Inflammatory macrophage treated with lipopolysaccharide for 4 hours (primary cell): ENCODE measurements around the gene CROCC2.

Experiments used
- DNase-seq: peaks from one replicate; pipeline ENCODE4 v3.0.0-alpha.2; 2020

The CROCC2 gene

DNA sequence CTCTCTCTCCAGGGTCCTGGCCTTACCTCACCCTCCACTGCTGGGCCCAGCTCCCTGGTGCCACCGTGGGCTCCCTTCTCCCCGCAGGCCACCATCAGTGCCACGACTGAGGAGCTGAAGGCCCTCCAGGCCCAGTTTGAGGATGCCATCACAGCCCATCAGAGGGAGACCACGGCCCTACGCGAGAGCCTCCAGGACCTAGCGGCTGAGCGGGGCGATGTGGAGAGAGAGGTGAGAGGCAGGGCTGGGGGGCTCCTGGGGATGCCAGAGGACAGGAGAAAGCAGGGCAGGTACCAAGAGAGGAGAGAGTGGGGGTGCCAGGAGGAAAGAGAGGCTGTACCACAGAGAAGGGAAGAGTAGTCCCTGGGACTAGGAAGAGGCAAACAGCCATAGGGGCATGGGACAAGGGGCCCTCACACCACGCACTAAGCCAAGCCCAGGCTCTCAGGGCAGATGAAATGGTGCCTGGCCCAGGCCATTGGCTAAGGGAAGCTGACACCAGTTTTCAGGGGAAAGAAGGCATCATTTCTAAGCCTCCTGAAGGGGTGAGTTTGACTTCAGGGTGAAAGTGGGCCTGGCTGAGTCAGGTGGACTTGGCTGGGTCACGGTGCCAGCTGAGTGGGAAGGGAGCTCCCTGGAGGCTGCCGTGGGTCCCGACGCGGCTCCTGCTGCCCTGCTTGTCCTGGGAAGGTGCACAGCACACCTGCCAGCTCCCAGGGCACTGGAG is 53.2 kb downstream of the CROCC2 start:
- DNase-seq: no peak

- no peak for DNase-seq
Measured at GRCh38 chr2:240959941-240960308, 53.8 kb downstream of the CROCC2 start.

GRCh38 chr2:240960309-240960970 is 54.3 kb downstream of the CROCC2 start:
- peak; percentile 4 for DNase-seq

DNA sequence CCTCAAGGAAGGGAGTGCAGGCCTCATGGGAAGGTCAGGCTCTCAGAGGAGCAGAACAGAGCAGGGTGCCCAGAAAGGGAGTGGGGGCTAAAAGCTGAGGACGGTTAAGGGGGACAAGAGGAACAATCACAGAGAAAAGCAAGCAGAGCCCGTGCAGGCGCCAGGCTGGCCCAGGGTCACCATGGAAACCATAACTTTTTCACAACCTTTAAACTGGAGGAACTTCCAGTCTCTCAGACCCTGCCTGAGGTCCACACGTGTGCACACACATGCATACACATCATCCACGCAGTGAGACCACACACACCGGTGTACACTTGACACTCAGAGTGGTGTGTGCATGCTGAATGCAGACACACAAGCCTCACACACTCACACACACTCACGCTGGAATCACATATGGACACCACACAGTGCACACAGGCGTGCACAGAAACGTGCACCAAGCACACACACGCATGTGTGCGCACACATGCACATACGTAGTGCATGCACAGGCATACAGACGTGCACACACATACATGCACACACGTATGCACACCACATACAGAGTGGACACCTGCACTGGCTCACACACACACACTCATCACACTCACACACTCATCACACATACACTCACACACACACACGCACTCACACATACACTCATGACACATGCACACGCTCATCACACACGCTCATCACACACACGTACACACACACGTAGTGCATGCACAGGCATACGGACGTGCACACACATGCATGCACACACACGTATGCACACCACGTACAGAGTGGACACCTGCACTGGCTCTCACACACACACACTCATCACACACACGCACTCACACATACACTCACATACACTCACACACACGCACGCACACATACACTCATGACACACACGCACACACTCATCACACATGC is 55.1 kb downstream of the CROCC2 start:
- DNase-seq: peak; percentile 35

DNA sequence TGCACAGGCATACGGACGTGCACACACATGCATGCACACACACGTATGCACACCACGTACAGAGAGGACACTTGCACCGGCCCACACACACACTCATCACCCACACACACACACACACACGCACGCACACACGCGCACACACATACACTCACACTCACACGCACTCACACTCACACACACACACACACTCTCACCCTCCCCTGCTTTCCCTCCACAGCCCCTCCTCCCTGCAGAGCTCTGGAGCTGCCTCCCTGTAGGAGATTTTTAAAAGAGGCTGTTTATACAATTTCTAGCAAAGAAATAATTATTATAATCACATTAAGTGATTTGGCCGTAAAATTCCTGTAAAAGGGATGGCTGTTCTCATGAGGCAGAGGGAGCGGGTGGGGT is 55.8 kb downstream of the CROCC2 start:
- DNase-seq: no peak

- DNase-seq: peak; percentile 41
Measured at GRCh38 chr2:240962300-240963064, 56.3 kb downstream of the CROCC2 start.

DNA sequence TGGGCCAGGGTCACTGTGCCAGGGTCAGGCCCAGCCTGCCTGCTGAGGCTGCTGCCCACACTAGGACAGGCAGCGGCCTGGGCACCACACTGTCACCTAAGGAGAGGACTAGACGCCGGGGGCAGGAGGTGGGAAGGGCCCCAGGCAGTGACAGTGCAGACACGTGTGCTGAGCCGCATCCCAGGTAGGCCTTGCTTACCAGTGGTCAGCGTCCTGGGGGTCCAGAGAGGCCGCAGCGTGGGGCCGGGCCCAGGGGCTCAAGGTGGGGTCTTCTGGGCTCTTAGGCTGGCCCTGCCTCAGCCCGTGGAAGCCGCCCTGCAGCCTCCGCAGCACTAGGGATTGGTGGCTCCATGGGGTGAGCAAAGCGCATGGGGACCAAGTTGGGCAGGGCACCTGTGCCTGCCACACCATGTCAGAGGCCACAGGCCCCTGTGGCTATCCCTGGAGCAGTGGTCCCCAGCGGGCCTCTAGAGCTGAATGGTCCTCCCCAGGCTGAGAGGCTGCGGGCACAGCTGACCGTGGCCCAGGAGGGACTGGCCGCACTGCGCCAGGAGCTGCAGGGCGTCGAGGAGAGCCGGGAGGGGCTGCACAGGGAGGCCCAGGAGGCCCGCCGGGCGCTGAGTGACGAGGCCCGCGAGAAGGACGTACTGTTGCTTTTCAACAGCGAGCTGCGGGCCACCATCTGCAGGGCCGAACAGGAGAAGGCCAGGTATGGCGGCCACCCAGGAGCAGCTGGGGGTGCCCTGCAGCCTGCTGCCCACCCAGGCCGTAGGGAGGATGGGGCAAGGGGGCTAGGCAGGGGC is 57.1 kb downstream of the CROCC2 start:
- DNase-seq: no peak

GRCh38 chr2:240963868-240964703 is 58.0 kb downstream of the CROCC2 start:
- no peak for DNase-seq

GRCh38 chr2:240964704-240965295 is 58.7 kb downstream of the CROCC2 start:
- DNase-seq: peak; percentile 16

- peak; percentile 29 for DNase-seq
Measured at GRCh38 chr2:240965296-240965904, 59.3 kb downstream of the CROCC2 start.

- DNase-seq: no peak
Measured at GRCh38 chr2:240965905-240966456, 59.8 kb downstream of the CROCC2 start.

DNA sequence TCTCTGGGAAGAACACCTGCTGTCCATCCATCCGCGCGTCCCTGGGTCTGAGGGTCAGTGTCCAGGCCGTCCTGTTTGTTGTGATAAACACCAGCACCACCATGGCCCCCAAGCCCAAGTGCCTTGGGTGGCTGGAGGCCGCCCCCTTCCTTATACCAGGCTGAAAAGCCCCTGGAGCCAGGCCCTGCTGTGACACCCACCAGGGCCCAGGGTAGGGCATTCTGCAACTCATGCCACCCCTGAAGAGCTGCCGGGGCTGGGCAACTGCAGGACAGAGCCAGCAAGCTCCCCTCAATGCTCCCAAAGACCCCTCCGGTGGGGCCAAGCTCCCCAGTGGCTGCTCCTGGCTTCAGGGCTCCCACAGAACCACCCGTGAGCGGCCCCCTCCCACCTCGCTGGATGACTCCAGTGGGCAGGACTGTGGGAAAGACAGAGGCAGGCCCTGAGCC is 60.3 kb downstream of the CROCC2 start:
- DNase-seq: no peak

DNA sequence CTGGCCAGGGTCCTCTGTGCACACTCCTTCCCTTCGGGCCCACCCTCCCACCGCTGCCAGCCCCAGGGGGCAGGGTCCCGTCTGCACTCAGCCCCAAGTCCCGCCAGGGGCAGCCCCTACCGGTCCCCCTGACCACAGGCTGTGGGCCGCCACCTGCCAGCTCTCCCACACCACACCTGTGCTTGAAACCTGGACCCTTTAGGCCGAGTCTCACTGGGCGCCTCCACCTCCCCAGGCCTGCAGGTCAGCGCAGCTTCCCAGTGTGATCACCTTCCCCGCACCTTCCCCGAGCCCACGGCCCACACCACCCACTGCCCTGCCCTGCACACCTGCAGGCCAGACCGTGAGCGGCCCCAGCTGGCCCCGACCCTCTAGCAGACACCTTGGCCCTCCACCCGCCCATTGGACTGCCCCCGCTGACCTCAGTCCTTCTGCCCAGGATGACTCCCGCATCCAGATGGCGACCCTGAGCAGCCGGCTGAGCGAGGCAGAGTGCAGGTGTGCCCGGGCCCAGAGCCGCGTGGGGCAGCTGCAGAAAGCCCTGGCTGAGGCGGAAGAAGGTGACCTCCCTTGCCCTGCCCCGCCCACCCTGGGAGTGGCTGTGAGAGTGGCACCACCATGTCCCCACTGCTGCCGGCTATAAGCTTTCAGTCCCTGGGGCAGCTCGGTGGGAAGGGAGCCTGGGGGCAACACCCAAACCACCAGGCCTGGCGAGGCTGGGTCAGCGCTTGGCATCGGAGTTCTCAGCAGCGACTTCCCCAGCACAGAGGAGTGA is 61.0 kb downstream of the CROCC2 start:
- DNase-seq: no peak

GRCh38 chr2:240967681-240968621 is 61.8 kb downstream of the CROCC2 start:
- DNase-seq: no peak

DNA sequence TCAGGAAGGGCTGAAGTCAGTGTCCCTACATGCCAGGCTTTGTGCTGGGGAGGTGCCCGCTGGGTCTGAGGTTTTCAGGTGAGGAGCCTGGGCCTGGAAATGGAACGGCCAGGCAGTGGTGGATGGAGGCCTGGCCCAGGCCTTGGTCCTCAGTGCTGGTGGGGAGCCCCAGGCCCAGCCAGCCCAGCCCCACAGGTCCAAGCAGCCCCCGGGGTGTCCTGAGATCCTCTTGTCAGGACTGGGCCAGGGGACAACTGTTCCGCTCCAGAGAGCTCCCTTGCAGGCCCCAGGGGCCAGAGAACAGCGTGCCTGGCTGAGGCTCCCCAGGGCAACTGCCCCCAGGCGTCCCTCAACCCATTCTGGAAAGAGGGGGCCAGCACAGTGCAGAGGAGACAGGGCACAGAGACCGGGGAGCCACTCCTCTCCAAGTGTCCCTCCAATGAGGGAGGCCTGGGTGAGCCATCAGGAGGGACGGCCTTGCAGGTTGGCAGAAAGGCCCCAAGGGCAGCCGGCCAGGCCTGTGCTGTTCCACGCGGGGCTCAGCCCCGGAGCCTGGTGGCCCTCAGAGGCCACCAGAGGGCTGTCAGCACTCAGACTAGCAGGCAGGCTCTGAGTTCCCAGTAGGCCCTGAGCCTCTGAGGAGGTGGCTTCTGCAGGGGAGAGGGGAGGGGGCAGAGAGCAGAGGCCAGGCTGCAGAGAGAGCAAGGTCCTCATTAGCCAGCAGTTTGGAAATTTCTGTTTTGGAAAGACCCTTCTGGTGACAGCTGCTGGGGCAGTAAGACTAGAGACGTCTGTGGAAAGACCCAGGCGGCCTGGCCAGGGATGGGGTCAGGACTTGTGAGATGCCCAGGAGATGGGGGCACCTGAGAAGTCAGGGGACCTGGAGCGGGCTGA is 62.8 kb downstream of the CROCC2 start:
- DNase-seq: no peak

DNA sequence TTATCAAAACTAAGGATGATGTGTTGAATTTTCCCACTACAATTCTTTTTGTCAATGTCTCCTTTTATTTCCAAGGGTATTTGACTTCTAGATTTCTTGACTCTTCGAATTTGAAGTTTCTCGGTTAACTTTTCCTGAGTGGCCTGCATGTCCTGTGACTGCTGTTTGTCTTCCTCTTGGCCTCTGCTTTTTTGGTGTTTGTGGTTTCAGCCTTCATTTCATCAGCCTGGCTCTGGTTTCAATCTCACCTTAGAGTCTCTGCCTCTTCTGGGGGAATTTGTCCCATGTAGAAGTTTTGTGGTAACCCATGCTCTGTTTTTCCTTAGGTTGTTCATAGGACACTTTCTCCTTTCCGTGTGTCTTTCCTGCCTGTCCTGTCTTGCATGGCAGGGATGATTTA is 64.0 kb downstream of the CROCC2 start:
- no peak for DNase-seq

GRCh38 chr2:240970816-240971215 is 64.7 kb downstream of the CROCC2 start:
- no peak for DNase-seq
